ENCODE results near the gene MAP3K5.
A peak's percentile ranks its signal among the peaks of the same experiment; 100 is the strongest.
"Not testable (repeated sequence)": the region's sequence is repeated elsewhere in the genome, so short reads cannot be mapped to it uniquely, and the experiment has no call there.

Gene MAP3K5

DNA sequence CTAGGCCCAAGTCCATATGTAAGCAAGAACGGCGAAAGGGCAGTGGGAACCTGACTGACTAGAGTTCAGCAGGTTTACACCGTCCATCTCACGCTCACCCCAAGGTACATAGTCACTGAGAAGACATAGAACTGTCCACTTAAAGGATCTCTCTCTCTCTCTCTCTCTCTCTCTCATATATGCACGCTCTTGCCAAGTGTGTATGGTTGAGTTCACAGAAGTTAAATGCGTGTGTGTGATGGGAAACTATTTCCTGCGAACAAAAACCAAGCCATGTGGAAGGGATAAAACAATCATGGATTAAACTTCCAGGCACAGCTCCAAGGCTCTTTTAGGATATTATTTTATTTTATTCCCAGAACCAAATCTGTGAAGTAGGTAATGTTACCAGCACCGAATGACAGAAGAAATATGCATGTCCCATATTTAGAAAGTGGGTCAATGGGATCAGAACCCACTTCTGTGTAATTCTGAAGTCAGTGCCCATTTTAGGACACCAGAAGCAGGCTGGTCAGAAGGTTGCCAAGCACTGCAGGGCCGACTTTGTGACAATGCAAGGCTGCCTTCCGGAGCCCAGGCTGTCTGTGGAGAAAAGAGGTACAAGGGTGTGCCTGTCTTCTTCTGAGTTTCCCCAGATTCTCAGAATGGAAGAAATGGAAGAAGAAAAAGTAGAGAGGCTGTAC is 192.8 kb downstream of the MAP3K5 start:
- DNase-seq = no peak

DNA sequence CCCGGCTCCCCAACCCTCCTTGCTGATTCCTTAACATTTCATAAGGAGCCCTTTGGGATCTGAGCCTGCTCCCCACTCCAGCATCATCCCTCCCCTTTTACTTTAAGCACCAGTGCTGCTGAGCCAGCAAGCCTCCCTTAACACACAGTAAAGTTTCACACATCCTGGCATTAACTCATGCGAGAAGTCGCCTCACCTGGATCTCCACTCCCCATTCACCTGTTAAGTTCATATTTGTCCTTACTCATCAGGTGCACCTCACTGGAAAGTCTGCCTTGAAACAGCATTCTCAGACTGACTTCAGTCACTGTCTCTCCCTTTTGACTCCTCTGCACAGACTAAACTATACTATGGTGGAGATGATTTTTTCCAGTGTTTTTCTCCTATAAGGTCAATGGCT is 194.2 kb downstream of the MAP3K5 start:
- DNase-seq = no peak

DNA sequence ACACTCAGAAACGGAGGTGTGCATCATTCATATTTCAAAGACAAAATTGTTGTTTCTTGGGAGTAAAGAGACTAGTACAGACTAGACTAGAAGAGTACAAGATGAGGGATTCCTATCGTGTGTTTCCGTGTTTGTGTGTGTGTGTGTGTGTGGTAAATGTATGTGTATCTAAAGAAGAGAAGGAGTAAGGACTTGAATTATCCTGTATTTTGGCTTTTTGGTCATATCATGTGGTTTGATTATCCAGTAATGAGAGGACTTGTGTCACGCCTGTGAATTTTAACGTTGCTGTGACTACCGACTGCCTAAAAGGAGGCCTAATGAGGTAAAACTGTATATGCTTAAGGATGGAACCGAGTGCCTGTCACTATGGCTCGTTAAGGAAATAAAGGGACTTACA is 197.6 kb downstream of the MAP3K5 start:
- no peak for DNase-seq

DNA sequence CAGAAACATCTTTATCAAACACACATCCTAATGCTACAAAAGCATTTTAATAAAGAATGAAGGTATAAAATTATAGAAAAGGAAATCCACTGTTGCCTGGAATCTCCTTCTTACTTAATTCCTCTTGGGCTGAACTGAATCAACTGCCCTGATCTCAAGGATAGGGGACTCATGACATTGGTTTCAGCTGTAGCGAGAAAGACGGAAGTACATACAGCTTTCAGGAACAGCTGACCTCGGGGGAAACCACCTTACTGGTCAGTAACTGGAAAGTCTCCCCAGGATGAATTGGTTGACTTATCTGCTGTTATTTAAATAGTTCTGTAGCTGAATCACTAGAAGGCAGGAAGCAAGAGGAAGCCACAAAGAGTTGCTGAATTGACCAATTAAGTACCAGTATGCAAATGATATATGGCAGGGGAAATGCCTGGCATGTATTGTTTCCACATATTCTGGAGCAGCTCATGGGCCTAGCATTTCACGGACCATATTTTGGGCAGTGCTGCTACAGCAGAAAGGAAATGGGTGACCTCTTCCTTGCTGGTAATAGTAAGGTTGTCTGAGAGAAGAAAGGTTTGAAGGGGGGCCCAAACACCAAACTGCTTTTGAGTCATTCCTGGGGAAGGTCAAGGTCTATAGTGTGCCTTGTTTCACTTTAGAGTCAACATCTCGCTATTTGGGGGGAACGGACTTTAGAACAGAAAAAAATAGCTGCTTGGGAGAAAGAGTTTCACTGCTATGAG is 198.4 kb downstream of the MAP3K5 start:
- peak; percentile 98 for DNase-seq

DNA sequence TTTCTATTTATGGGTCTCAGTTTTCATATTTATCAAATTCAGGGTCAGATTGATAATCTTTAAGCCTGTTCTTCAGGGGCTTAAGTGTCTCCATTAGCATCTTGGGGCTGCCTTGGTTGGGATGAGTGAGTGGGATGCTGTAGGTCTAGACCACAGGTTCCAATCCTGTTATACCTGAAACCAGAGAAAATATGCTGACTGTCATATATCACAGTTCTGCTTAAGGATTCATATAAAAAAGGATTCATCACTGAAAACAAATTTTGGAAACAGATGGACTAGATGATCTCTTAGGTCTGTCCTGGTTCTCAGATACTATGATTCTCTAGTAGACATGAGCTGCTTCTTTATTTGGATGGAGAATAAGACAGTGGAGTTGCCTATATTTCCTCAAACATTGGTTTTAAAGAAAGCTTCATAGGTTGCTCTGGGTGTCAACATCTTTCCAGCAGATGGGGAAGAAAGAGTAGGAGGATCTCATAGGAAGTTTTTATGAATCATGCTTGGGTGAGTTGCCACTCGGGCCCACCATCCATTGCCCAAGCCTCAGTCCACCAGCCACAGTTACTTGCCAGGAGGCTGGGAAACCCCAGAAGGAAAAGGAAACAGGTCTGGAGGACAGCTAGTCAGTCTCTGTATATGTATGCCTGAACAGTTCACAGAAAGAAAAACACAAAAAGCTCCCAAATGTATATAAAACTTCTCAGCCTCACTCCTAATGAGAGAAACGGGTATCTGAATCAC is 199.2 kb downstream of the MAP3K5 start:
- peak; percentile 79 for DNase-seq

DNA sequence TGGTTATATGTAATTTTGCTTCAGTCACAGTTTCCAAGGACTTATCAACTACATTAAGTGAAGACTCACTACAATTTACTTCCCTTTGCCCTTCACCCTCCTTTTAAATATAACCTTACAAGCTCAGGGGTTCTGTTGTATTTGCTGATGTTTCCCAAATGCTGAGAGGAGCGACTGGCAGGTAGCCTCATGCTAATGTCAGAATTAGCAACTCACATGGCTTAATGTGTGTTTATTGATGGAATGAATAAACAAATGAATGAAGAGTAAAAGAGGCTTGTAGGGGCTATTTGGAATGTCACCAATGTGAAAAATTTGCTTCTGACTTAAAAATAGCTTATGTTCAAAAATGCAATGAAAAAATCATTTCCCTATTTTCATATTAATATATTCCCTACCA is 200.7 kb downstream of the MAP3K5 start:
- DNase-seq = no peak

DNA sequence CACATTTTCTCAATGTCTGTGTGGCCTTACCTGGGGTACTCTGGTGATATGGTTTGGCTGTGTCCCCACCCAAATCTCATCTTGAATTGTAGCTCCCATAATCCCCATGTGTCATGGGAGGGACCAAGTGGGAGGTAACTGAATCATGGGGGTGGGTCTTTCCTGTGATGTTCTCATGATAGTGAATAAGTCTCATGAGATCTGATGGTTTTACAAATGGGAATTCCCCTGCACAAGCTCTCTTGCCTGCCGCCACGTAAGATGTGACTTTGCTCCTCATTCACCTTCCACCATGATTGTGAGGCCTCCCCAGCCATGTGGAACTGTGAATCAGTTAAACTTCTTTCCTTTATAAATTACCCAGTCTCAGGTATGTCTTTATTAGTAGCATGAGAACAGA is 201.4 kb downstream of the MAP3K5 start:
- not testable (repeated sequence) for DNase-seq

DNA sequence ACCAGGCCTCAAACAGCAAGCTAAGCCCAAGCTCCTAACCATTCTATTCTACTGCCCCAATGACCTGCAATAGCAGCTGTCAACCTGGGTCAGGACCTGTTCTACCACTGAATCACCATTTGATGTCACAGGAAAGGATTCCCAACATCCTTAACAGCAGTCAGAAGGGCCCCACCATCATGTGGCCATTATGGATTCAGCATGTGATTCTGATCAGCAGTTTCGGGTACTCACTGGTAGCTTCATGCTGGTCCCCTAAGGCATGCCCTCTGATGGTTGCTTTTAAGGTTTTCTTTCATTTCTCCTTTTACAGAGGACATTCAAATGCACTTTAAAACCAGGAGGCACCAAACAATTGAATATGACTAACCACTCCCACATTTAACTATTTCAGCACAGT is 204.8 kb downstream of the MAP3K5 start:
- no peak for DNase-seq

DNA sequence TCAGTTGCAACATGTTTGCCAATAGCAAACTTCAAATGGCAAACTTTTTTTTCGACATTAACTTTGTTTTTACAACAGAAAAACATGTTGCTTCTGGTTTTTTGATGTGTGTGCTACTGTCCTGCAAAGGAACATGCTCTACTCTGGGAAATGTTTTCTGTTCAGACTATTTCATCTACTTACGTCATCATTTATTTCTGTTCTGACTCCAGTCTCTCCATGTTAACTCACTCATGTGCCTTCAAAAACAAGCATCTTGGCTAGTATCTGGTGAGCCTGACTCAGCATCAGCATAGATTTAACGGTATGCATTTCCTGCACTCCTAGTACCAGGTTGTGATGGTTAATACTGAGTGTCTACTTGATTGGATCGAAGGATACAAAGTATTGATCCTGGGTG is 206.0 kb downstream of the MAP3K5 start:
- peak; percentile 84 for DNase-seq

DNA sequence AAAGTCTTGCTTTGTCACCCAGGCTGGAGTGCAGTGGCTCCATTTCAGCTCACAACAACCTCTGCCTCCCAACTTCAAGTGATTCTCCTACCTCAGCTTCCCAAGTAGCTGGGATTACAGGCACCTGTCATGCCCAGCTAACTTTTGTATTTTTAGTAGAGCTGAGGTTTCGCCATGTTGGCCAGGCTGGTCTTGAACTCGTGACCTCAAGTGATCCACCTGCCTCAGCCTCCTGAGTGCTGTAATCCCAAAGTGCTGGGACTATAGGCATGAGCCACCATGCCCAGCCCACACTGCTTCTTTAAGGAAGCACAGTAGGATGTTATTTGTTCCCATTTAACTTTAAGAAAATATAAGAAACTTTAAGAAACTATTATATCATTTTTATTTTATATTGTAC is 206.8 kb downstream of the MAP3K5 start:
- DNase-seq = not testable (repeated sequence)

DNA sequence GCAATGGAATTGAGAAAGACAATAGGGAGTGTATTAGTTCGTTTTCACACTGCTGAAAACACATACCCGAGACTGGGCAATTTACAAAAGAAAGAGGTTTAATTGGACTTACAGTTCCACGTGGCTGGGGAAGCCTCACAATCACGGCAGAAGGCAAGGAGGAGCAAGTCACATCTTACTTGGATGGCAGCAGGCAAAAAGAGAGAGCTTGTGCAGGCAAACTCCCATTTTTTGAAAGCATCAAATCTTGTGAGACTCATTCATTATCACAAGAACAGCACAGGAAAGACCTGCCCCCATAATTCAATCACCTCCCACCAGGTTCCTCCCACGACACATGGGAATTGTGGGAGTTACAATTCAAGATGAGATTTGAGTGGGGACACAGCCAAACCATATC is 208.0 kb downstream of the MAP3K5 start:
- DNase-seq = not testable (repeated sequence)

DNA sequence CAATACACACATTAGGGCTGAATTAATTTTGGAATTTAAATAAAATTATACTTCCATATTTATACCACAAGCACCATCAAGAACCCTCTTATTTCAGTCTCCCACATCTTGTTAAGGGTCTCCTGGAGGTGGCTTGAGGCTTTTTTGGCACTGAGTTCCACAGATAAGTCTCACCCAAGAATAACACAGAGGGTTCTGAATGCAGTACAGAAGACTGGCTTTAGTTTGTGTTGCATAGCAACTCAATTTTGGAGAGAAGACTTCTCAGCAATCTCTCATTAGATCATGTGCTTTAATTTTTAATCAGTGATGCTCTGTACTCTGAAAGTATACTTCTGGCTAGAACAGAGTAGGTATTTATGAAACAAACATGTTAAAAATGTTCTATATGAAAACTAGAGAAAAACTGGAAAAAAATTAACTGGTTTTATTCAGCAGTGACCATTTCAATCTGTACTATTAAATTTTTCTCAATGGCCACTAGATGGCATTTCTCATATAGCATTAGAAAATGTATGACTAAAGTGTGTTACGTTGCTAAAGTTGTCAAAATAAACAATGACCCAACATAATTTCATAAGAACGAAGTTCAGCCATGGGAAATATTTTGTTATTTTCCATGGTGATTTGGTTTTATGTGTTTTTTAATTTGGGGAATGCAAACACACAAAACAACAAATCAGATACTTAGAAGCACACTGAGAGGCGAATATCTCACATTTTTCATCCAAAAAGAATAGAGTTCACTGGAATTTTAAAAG is 209.4 kb downstream of the MAP3K5 start:
- DNase-seq = peak; percentile 72

DNA sequence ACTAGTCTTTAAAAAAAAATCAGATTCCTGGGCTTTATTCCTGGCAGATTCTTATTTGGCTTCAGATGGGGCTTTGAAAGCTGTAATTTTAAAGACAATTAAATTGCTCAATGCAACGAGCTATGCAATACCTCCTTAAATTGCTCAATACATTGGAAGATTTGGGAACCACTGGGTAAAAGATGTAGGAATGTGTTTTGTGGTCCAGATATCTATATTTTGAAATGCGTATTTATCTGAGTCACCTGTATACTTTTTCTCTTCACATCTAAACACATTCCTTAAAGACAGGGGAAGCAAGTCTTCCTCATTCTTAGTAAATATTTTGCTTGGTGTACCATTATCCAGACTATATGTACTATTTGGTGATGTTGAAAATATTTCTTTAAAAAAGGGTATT is 212.5 kb downstream of the MAP3K5 start:
- DNase-seq = no peak

DNA sequence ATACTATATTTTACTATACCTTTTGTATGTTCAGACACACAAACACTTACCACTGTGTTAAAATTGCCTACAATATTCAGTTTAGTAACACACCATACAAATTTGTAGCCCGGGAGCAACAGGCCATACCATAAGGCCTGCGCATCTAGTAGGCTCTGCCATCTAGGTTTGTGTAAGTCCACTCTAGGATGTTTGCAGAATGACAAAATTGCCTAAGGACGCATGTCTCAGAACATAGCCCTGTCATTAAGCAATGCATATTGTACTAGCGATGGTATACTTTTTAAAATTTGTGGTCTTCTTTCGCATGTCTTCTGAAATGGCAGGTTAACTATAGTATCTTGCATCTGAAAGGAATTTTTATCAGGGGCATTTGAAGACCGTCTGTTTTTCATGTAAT is 215.5 kb downstream of the MAP3K5 start:
- peak; percentile 13 for DNase-seq

DNA sequence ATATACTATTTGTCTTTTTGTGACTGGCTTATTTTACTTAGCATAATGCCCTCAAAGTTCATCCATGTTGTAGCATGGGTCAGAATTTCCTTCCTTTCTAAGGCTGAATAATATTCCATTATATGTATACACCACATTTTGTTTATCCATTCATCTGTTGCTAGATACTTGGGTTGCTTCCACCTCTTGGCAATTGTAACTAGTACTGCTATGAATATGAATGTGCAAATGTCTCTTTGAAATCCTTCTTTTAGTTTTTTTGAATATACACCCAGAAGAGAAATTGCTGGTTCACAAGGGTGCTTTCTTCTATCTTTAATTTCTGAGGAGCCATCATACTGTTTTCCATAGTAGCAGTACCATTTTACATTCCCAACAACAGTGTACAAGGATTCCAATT is 220.8 kb downstream of the MAP3K5 start:
- no peak for DNase-seq

DNA sequence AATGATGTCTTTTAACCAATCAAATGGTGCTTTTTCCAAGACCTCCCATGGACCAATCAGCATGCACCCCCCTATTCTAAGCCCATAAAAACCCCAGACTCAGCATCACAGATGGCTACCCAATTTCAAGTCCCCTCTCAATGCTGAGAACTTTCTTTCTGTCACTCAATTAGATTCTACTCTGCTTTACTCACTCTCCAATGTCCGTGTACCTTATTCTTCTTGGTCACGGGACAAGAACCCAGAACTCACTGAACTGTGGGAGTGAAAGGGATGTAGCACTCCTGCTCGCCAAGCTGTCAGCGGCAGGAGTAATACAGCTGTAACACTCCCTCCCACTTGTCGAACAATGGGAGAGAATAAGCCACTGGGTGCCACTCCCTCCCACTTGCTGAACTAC is 221.2 kb downstream of the MAP3K5 start:
- DNase-seq = no peak

DNA sequence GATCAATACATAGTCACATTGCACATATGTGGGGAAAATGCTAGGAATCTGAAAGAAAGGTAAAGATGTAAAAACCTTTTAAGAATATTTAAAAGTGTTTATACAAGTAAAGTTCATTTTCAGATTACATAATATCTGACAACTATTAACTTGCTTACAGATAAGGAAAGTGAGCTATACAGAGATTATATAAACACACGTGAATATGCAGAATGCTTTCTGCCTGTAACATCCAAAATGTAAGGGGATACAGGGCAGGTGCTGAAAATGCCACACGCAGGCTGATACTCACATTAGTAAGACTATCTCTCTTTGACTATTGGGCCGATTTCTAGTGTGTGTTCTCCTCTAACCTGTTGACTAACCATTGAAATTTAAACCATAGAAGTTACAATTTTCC is 224.1 kb downstream of the MAP3K5 start:
- no peak for DNase-seq

DNA sequence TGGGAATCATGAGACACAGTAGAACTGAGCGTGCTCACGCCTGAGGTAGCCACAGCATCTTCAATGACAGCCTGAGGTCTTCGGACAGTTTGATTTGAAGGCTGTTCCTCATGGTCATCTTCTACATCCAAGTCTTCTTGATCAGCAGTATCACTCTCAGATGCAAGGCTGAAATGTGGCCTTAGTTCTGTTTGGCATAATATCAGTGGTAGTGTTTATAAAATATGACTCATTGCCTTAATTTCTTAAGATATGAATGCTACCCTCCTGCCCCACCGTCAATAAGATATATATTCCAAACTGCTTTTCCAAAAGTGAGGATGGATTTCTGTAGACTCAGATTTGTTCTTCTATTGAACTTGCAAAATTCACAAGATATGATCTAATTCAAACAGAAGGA is 224.6 kb downstream of the MAP3K5 start:
- no peak for DNase-seq

DNA sequence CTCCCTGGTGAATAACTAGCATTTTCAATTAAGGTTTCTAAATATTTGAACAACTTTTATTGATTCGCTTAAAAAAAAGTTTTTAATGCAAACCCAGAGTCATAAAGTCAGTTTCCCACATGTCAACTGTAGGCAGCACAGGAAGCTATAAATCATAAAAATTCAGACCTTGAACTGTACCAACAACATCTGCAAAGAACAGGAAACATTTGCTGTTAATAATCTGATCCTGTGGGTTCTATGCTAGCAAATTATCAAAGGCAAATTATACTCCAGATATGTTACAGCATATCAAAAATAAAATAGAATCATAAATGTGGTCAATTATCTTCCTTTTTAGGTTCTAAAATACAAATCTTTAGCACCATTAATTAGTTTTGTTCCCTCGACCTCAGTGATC is 225.4 kb downstream of the MAP3K5 start:
- no peak for DNase-seq

DNA sequence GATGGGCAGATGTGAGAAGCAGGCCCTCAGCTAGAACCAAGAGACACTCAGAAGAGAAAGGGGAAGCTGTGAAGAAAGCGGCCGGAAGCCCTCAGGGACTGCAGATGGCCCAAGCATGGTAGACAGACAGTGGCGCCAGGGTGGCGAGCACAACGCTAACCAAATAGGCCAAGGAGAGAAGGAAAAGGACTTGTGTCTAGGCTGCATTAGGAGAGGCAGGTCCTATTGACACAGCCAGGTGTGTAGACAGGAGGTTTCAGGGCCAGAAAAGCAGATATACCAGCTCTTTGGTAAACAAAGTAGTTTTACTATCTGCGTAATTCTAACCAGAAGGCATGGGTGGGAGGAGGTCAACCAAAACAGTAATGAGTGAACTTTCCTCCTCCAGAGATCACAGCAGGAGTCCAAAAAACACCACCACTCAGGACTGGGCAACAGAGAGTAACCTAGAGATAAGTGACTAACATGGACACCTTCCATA is 226.2 kb downstream of the MAP3K5 start:
- no peak for DNase-seq

DNA sequence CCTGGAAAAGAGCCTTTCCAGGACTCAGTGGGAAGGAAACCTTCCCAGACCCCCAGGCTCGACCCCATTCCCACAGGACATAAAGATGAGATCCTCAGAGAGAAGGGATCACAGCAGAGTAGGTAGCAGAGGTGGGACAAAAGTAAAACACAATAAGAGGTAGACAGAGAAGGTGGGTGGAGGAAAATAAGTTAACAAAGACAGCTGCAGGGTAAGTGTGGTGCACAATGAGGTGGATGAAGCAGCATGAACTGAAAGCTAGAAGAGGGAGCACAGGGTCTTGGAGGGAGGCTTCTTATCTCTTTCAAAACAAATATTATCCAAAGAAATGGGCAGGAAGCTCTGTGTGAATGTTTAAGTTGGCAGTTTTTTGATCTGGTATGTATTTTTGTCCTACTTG is 228.1 kb downstream of the MAP3K5 start:
- no peak for DNase-seq

DNA sequence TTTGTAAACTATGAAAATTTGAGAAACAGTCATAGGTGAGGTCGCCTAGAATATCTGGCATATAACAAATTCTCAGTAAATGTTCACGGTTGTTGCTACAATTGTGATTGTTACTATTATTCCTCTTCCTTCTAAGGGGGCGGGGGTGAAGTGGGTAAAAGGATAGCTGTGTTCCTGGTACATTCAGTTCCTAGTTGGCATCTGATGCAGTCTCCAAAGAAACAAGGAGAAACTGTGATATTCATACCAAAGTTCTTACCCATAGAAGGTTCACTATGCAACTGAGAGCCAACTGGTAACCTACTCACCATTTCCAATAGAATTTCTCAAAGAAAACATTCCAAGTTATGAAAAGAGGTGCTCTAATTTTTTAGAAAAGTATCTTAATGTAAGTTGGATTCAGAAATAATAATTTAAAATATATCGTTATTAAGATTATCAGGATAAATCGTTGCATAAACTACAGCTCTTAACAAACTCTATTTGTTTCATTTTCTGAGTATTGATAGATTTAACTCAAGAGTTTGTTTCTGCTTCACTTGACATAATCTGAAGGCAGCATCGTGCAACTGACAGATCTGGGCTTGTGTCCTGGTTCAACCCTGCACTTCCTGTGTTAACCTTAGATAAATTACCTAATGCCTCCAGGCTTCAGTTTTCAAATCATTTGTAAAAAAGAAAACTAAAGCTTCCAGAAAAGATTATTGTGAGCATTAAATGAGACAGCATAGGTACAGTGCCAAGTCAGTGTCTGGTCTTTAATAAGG is 228.7 kb downstream of the MAP3K5 start:
- DNase-seq = no peak

All from EL (cell line).